Panc1 (cell line): ENCODE measurements around the gene S100A16. TPM values are rescaled to one million over a fixed set of nuclear protein-coding genes. Genes with fewer than 3 reads are reported as not detected.

Experiments
- ATAC-seq: fragments of 200-7000 bp; cut with Tn5 transposase; 2 replicates; pipeline ENCODE4 v1.9.1; 2020; ENCODE audit warnings: mild to moderate bottlenecking, moderate library complexity
- BruUV-seq: library from RNA; stranded (reverse); fragments of 400-500 nt; replicated peaks from 2 replicates; lab custom pipeline; 2021; lab: Mats Ljungman, UMichigan
- CTCF ChIA-PET: fragments of 300-600 bp; sonication (Branson Sonifier 250); formaldehyde crosslinking; loops from one replicate; lab custom pipeline; 2022; ENCODE audit warnings: antibody characterized with exemption; lab: Charles Lee
- POLR2A ChIA-PET: fragments of 300-600 bp; sonication (Branson Sonifier 250); formaldehyde crosslinking; loops from one replicate; lab custom pipeline; 2022; ENCODE audit warnings: antibody characterized with exemption; lab: Charles Lee
- DNase-seq: peaks from one replicate; pipeline ENCODE4 v3.0.0-alpha.2; 2010; ENCODE audit warnings: low read depth, low spot score
- H3K27ac ChIP-seq: 2 replicates; pipeline ENCODE4 v1.5.1; 2011; ENCODE audit warnings: mild to moderate bottlenecking, low read length, inconsistent platforms
- H3K27me3 ChIP-seq: fragments of 200-500 bp; sonication (Bioruptor generic); 2 replicates; pipeline ENCODE4 v1.6.0; 2014; ENCODE audit warnings: low read length, inconsistent platforms; ENCODE audit not compliant: control insufficient read depth, insufficient read depth
- H3K36me3 ChIP-seq: fragments of 200-500 bp; sonication (Bioruptor generic); 2 replicates; pipeline ENCODE4 v1.5.1; 2014; ENCODE audit warnings: inconsistent platforms, mild to moderate bottlenecking, low read length, moderate library complexity; ENCODE audit not compliant: control insufficient read depth, insufficient read depth
- H3K4me1 ChIP-seq: 2 replicates; pipeline ENCODE4 v1.5.1; 2011; ENCODE audit warnings: inconsistent platforms, mild to moderate bottlenecking, low read length, moderate library complexity; ENCODE audit not compliant: control insufficient read depth, insufficient read depth
- H3K4me3 ChIP-seq, 2 experiments: 2 replicates each; pipeline ENCODE4 v1.5.1; 2011 to 2012; ENCODE audit warnings: low read depth in 2 of 2, low read length in 2 of 2, mild to moderate bottlenecking in 2 of 2, inconsistent platforms in 1 of 2, moderate library complexity in 1 of 2
- H3K9me3 ChIP-seq: fragments of 200-500 bp; sonication (Bioruptor generic); 2 replicates; pipeline ENCODE4 v1.5.1; 2014; ENCODE audit warnings: low read depth, mild to moderate bottlenecking, inconsistent platforms, low read length, moderate library complexity; ENCODE audit not compliant: control insufficient read depth, insufficient read depth
- POLR2AphosphoS5 ChIP-seq: IDR thresholded peaks from 2 replicates; pipeline ENCODE4 v1.6.1; 2012; ENCODE audit warnings: mild to moderate bottlenecking, low read depth, low read length, moderate library complexity
- SIN3A ChIP-seq: IDR thresholded peaks from 2 replicates; pipeline ENCODE4 v1.6.1; 2012; ENCODE audit warnings: low read depth, mild to moderate bottlenecking, low read length, moderate library complexity, borderline replicate concordance; ENCODE audit not compliant: insufficient read depth
- TCF7L2 ChIP-seq: IDR thresholded peaks from 2 replicates; pipeline ENCODE4 v1.6.1; 2011; ENCODE audit warnings: mild to moderate bottlenecking, low read depth, low read length, inconsistent platforms
- in situ Hi-C: cut with HindIII; loops from 2 replicates; pipeline ENCODE4 v1.10.0; 2016; ENCODE audit warnings: low sequenced_read_pairs, low pct_unique_long_range_greater_than_20kb
- intact Hi-C: fragments of 100-400 bp; cut with micrococcal nuclease; formaldehyde crosslinking; loops from one replicate; pipeline ENCODE4 v1.10.0; 2022; ENCODE audit not compliant: unreplicated experiment
- total RNA-seq: library from RNA; stranded (reverse); gene quantifications from one replicate; pipeline ENCODE4 v1.2.1, GENCODE V29; 2021; ENCODE audit not compliant: unreplicated experiment
- TF ChIP-seq, protein P1 (sequence below): fragments of 450-650 bp; IDR thresholded peaks from 2 replicates; pipeline ENCODE4 v1.5.1; 2017; ENCODE audit warnings: mild to moderate bottlenecking
- TF ChIP-seq, protein P2 (sequence below), 2 experiments: IDR thresholded peaks; 2 replicates each; pipeline ENCODE4 v1.6.1; 2011 to 2012; ENCODE audit warnings: low read depth in 2 of 2, control low read depth in 1 of 2, low read length in 1 of 2, mild to moderate bottlenecking in 1 of 2, moderate library complexity in 1 of 2; ENCODE audit not compliant: insufficient read depth in 1 of 2

The S100A16 gene
- total RNA-seq, 1 experiment from 2014 or later = 61.6 TPM

DNA sequence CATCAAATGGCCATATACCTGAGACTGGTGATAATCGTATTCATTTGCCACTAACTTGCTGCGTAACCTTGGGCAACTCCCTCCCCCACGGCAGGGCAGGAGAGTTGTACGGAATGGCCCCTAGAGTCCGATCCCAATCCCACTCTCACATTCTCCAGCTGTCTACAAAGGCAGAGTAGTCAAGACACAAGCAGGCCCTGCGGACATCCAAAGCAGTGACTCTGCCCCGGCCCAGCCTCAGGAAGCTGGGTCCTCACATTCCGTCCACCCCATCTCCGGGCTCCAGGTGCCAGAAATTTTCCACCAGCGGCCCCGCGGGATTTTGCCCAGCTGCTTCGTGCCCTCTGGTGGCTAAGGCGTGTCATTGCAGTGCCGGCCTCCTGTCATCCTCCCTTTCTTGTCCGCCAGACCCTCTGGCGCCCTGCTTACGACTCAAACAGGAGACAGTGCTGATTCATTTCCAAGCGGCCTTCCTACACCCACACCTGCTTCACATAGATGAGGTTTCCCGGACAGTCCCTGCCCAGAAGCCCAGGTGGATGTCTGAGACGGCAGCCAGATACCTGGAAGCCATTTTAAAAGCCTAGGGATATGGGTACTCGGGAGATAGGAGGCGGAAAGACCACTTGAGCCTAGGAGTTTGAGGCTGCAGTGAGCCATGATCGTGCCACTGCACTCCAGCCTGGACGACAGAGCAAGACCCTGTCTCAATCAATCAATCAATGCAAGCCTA is 44.4 kb downstream of the S100A16 start:
- intact Hi-C loops (loop anchor here (1.0 kb wide), 2 partner anchors 35 to 57 kb away; no protein-coding TSS in a partner anchor), in situ Hi-C loops (no loop called here)
- ChIA-PET CTCF (interaction anchor here (1.1 to 1.7 kb wide), 5 partner anchors 22 to 215 kb away, joined by 3 to 16 read pairs (median 9); partner anchors contain the start of gene S100A6), POLR2A (interaction anchor here (0.5 to 1.2 kb wide), 5 partner anchors 28 to 180 kb away, joined by 3 to 9 read pairs (median 3); partner anchors contain the start of genes S100A5 and S100A6)
- Histone ChIP-seq H3K4me1 (peaks cover 53% of the 10 kb centered on the region), H3K27me3 (no peaks in the 10 kb centered on the region), H3K4me3 (peak overlapping the region; percentile 4 to 43), H3K36me3 (no peaks in the 10 kb centered on the region), H3K9me3 (no peaks in the 10 kb centered on the region), H3K27ac (peak overlapping the region; percentile 100)
- TF ChIP-seq POLR2AphosphoS5 (peak; percentile 52; the same call in 1 of the 2 replicates), TCF7L2 (no peak), SIN3A (0 out of 2 replicates have a peak, but pooled peaks have one; percentile 52)
- TF ChIP-seq, protein P1, sequence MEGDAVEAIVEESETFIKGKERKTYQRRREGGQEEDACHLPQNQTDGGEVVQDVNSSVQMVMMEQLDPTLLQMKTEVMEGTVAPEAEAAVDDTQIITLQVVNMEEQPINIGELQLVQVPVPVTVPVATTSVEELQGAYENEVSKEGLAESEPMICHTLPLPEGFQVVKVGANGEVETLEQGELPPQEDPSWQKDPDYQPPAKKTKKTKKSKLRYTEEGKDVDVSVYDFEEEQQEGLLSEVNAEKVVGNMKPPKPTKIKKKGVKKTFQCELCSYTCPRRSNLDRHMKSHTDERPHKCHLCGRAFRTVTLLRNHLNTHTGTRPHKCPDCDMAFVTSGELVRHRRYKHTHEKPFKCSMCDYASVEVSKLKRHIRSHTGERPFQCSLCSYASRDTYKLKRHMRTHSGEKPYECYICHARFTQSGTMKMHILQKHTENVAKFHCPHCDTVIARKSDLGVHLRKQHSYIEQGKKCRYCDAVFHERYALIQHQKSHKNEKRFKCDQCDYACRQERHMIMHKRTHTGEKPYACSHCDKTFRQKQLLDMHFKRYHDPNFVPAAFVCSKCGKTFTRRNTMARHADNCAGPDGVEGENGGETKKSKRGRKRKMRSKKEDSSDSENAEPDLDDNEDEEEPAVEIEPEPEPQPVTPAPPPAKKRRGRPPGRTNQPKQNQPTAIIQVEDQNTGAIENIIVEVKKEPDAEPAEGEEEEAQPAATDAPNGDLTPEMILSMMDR = peak; percentile 97
- TF ChIP-seq, protein P2, sequence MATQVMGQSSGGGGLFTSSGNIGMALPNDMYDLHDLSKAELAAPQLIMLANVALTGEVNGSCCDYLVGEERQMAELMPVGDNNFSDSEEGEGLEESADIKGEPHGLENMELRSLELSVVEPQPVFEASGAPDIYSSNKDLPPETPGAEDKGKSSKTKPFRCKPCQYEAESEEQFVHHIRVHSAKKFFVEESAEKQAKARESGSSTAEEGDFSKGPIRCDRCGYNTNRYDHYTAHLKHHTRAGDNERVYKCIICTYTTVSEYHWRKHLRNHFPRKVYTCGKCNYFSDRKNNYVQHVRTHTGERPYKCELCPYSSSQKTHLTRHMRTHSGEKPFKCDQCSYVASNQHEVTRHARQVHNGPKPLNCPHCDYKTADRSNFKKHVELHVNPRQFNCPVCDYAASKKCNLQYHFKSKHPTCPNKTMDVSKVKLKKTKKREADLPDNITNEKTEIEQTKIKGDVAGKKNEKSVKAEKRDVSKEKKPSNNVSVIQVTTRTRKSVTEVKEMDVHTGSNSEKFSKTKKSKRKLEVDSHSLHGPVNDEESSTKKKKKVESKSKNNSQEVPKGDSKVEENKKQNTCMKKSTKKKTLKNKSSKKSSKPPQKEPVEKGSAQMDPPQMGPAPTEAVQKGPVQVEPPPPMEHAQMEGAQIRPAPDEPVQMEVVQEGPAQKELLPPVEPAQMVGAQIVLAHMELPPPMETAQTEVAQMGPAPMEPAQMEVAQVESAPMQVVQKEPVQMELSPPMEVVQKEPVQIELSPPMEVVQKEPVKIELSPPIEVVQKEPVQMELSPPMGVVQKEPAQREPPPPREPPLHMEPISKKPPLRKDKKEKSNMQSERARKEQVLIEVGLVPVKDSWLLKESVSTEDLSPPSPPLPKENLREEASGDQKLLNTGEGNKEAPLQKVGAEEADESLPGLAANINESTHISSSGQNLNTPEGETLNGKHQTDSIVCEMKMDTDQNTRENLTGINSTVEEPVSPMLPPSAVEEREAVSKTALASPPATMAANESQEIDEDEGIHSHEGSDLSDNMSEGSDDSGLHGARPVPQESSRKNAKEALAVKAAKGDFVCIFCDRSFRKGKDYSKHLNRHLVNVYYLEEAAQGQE (IDR thresholded peaks at IDR 0.05; ENCODE audit: insufficient read depth in 1 of 2, low read depth in 2 of 2, low read length in 1 of 2) = 0 out of 4 replicates have a peak, but pooled peaks of 1 of the 2 experiments have one; percentile 31
- DNase-seq (peak; percentile 85), ATAC-seq (peak; percentile 49)
- no TSS peak for BruUV-seq

DNA sequence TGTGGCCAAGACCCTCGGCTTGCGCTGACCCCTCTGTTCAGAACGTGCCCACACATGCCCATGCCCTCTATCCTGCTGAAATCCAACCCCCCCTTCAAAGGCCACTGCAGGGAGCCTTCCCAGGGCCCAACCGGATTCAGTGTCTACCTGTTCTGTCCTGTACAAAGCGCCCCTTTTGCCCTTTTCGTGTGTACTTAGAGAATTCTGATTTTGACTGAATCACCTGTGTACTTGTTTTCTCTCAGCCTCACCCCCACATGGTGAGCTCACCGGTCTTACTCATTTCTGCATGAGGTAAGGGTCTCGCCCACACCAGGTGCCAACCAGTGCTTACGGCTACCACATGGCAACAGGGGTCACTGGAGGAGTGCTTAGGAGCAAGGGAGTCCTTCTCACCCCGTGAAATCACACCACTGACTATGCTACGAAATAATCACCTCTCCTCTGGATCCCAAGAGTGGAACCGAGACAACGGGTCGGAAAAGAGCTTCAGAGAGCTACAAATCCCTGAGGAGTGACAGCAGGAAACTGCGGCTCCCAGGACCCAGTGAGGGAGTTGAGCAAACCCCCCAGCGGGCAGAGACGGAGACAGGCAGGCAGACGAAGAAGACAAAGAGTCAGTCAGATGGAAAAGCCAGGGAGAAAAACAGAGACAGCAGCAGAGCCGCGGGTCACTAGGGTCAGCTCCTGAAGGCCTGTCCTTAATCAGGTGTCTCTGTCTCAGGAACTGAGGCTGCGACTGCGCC is 45.1 kb downstream of the S100A16 start:
- H3K4me1 ChIP-seq = peaks cover 56% of the 10 kb centered on the region

More for the DNA sequence above, 45.1 kb downstream of the S100A16 start:
- Histone ChIP-seq H3K27ac (peak overlapping the region; percentile 100), H3K9me3 (no peaks in the 10 kb centered on the region), H3K4me3 (peak overlapping the region; percentile 4 to 43), H3K36me3 (no peaks in the 10 kb centered on the region), H3K27me3 (no peaks in the 10 kb centered on the region)
- intact Hi-C loops (loop anchor here (1.0 kb wide), 2 partner anchors 34 to 56 kb away; no protein-coding TSS in a partner anchor), in situ Hi-C loops (no loop called here)
- ChIA-PET POLR2A (interaction anchor here (0.5 to 1.2 kb wide), 5 partner anchors 27 to 181 kb away, joined by 3 to 9 read pairs (median 3); partner anchors contain the start of genes S100A5 and S100A6), CTCF (interaction anchor here (0.5 to 1.7 kb wide), 6 partner anchors 22 to 215 kb away, joined by 3 to 16 read pairs (median 8); partner anchors contain the start of gene S100A6)
- TSS peak; percentile 71 for BruUV-seq
- no peak for TF ChIP-seq TCF7L2
- TF ChIP-seq, protein P1 = no peak
- TF ChIP-seq SIN3A = no peak
- TF ChIP-seq POLR2AphosphoS5 = no peak
- TF ChIP-seq, protein P2 (IDR thresholded peaks at IDR 0.05; ENCODE audit: insufficient read depth in 1 of 2, low read depth in 2 of 2, low read length in 1 of 2) = no peak
- ATAC-seq = peak; percentile 3
- peak; percentile 69 for DNase-seq
